HEK293 (cell line): ENCODE results near the gene ABT1.

Experiments used
- CTCF ChIA-PET: fragments of 350-600 bp; formaldehyde crosslinking; extraction: SDS; loops from one replicate; lab custom pipeline; 2021; ENCODE audit warnings: antibody characterized with exemption; lab: Yijun Ruan, JAX
- POLR2A ChIA-PET: fragments of 300-600 bp; formaldehyde crosslinking; extraction: SDS; loops from one replicate; lab custom pipeline; 2020; ENCODE audit warnings: antibody characterized with exemption, inconsistent platforms; lab: Yijun Ruan, JAX
- H3K27ac ChIP-seq: fragments of 200-500 bp; sonication (Bioruptor generic); 2 replicates; pipeline ENCODE4 v1.5.1; 2014; ENCODE audit warnings: low read depth, low read length, control low read depth, inconsistent platforms; ENCODE audit errors: extremely low read depth
- H3K36me3 ChIP-seq, 2 experiments: fragments of 200-500 bp in 1 of 2; sonication (Bioruptor generic) in 1 of 2; 1 replicate in 1 of 2; 2 replicates in 1 of 2; pipeline ENCODE4 v1.5.1; 2014 to 2017; ENCODE audit warnings: inconsistent platforms in 2 of 2, low read length in 2 of 2; ENCODE audit not compliant: control insufficient read depth in 2 of 2, insufficient read depth in 1 of 2
- H3K4me1 ChIP-seq: fragments of 200-500 bp; sonication (Bioruptor generic); 2 replicates; pipeline ENCODE4 v1.5.1; 2014; ENCODE audit warnings: mild to moderate bottlenecking, low read length, inconsistent platforms; ENCODE audit not compliant: control insufficient read depth, insufficient read depth
- H3K4me3 ChIP-seq: 2 replicates; pipeline ENCODE4 v1.5.1; 2011; ENCODE audit warnings: low read depth, mild to moderate bottlenecking, control low read depth, low read length, moderate library complexity
- H3K9me3 ChIP-seq: fragments of 200-500 bp; sonication (Bioruptor generic); 2 replicates; pipeline ENCODE4 v1.5.1; 2014; ENCODE audit warnings: low read depth, low read length, inconsistent platforms; ENCODE audit not compliant: control insufficient read depth, insufficient read depth
- EGR2 ChIP-seq: fragments of 450-650 bp; formaldehyde crosslinking; IDR thresholded peaks from 2 replicates; pipeline ENCODE4 v1.5.1; 2016; ENCODE audit warnings: low read depth, missing biosample characterization, missing genetic modification characterization
- GFI1B ChIP-seq: fragments of 450-650 bp; formaldehyde crosslinking; IDR thresholded peaks from 2 replicates; pipeline ENCODE4 v1.5.1; 2016; ENCODE audit warnings: missing biosample characterization, missing genetic modification characterization
- HOXD13 ChIP-seq: sonication (generic); formaldehyde crosslinking; IDR thresholded peaks from 2 replicates; pipeline ENCODE4 v1.8.0; 2022; ENCODE audit warnings: missing genetic modification reagents, borderline replicate concordance
- PATZ1 ChIP-seq: fragments of 450-650 bp; formaldehyde crosslinking; IDR thresholded peaks from 2 replicates; pipeline ENCODE4 v1.5.1; 2016; ENCODE audit warnings: missing biosample characterization, missing genetic modification characterization
- TSHZ1 ChIP-seq: fragments of 450-650 bp; formaldehyde crosslinking; IDR thresholded peaks from 2 replicates; pipeline ENCODE4 v1.5.1; 2016; ENCODE audit warnings: missing biosample characterization, missing genetic modification characterization, borderline replicate concordance
- YY1 ChIP-seq: fragments of 450-650 bp; formaldehyde crosslinking; IDR thresholded peaks from 2 replicates; pipeline ENCODE4 v1.5.1; 2018; ENCODE audit warnings: missing biosample characterization, missing genetic modification characterization
- ZBTB17 ChIP-seq: fragments of 450-650 bp; formaldehyde crosslinking; IDR thresholded peaks from 2 replicates; pipeline ENCODE4 v1.5.1; 2016; ENCODE audit warnings: missing biosample characterization, missing genetic modification characterization
- ZBTB44 ChIP-seq: fragments of 450-650 bp; IDR thresholded peaks from 2 replicates; pipeline ENCODE4 v1.5.1; 2018; ENCODE audit warnings: missing biosample characterization, mild to moderate bottlenecking, missing genetic modification characterization
- ZFP3 ChIP-seq: fragments of 450-650 bp; formaldehyde crosslinking; IDR thresholded peaks from 2 replicates; pipeline ENCODE4 v1.5.1; 2016; ENCODE audit warnings: low read depth, missing biosample characterization, missing genetic modification characterization
- ZNF10 ChIP-seq: fragments of 450-650 bp; formaldehyde crosslinking; IDR thresholded peaks from 2 replicates; pipeline ENCODE4 v1.5.1; 2017; ENCODE audit warnings: missing biosample characterization, missing genetic modification characterization
- ZNF155 ChIP-seq: fragments of 450-650 bp; formaldehyde crosslinking; IDR thresholded peaks from 2 replicates; pipeline ENCODE4 v1.5.1; 2016; ENCODE audit warnings: missing biosample characterization, missing genetic modification characterization
- ZNF16 ChIP-seq: fragments of 450-650 bp; formaldehyde crosslinking; IDR thresholded peaks from 2 replicates; pipeline ENCODE4 v1.5.1; 2016; ENCODE audit warnings: low read depth, missing biosample characterization, missing genetic modification characterization
- ZNF202 ChIP-seq: fragments of 450-650 bp; formaldehyde crosslinking; IDR thresholded peaks from 2 replicates; pipeline ENCODE4 v1.5.1; 2016; ENCODE audit warnings: missing biosample characterization, missing genetic modification characterization, borderline replicate concordance
- ZNF266 ChIP-seq: fragments of 450-650 bp; formaldehyde crosslinking; IDR thresholded peaks from 2 replicates; pipeline ENCODE4 v1.5.1; 2016; ENCODE audit warnings: missing biosample characterization, missing genetic modification characterization, low read depth
- ZNF558 ChIP-seq: fragments of 450-650 bp; formaldehyde crosslinking; IDR thresholded peaks from 2 replicates; pipeline ENCODE4 v1.5.1; 2016; ENCODE audit warnings: missing biosample characterization, missing genetic modification characterization
- ZNF624 ChIP-seq: fragments of 450-650 bp; formaldehyde crosslinking; IDR thresholded peaks from 2 replicates; pipeline ENCODE4 v1.5.1; 2017; ENCODE audit warnings: missing biosample characterization, missing genetic modification characterization
- ZNF660 ChIP-seq: fragments of 450-650 bp; IDR thresholded peaks from 2 replicates; pipeline ENCODE4 v1.5.1; 2018; ENCODE audit warnings: missing biosample characterization, mild to moderate bottlenecking, missing genetic modification characterization
- ZNF747 ChIP-seq: fragments of 450-650 bp; formaldehyde crosslinking; IDR thresholded peaks from 2 replicates; pipeline ENCODE4 v1.5.1; 2016; ENCODE audit warnings: missing biosample characterization, missing genetic modification characterization
- ZNF792 ChIP-seq: fragments of 450-650 bp; formaldehyde crosslinking; IDR thresholded peaks from 2 replicates; pipeline ENCODE4 v1.5.1; 2016; ENCODE audit warnings: missing biosample characterization, missing genetic modification characterization
- ZNF837 ChIP-seq: fragments of 450-650 bp; formaldehyde crosslinking; IDR thresholded peaks from 2 replicates; pipeline ENCODE4 v1.5.1; 2016; ENCODE audit warnings: missing biosample characterization, missing genetic modification characterization
- ZSCAN23 ChIP-seq: fragments of 450-650 bp; formaldehyde crosslinking; IDR thresholded peaks from 2 replicates; pipeline ENCODE4 v1.5.1; 2016; ENCODE audit warnings: missing biosample characterization, missing genetic modification characterization
- ZSCAN4 ChIP-seq: fragments of 450-650 bp; formaldehyde crosslinking; IDR thresholded peaks from 2 replicates; pipeline ENCODE4 v1.5.1; 2017; ENCODE audit warnings: missing biosample characterization, missing genetic modification characterization
- ZSCAN5A ChIP-seq: fragments of 450-650 bp; formaldehyde crosslinking; IDR thresholded peaks from 2 replicates; pipeline ENCODE4 v1.5.1; 2016; ENCODE audit warnings: missing biosample characterization, missing genetic modification characterization

ABT1 gene

GRCh38 chr6:26594131-26594498 is 2.6 kb upstream of the ABT1 start:
- H3K9me3 ChIP-seq: no peaks in the 10 kb centered on the region
- CTCF ChIA-PET: interaction anchor here (0.7 to 6.0 kb wide), 7 partner anchors 9 to 1159 kb away, joined by 3 to 152 read pairs (median 9); a partner anchor contains a TSS
- peaks cover 4% of the 10 kb centered on the region; the same call in 1 of the 2 replicates for H3K4me1 ChIP-seq
- peaks cover under 1 to 13% of the 10 kb centered on the region in 2 experiments; a peak in 1 of 3 replicates for H3K36me3 ChIP-seq
- no peak overlapping the region for H3K27ac ChIP-seq
- POLR2A ChIA-PET: interaction anchor here (0.5 to 2.5 kb wide), 7 partner anchors 17 to 614 kb away, joined by 3 to 25 read pairs (median 5); a partner anchor contains a TSS
- no peak for TF ChIP-seq ZNF624 (tag by site-specific recombination)
- no peak for TF ChIP-seq ZSCAN23 (tag by site-specific recombination)
- no peak for TF ChIP-seq ZNF202
- TF ChIP-seq HOXD13: no peak
- peak overlapping the region; percentile 7 for H3K4me3 ChIP-seq

GRCh38 chr6:26594730-26595632 is 1.8 kb upstream of the ABT1 start:
- ChIA-PET CTCF (interaction anchor here (0.6 to 6.0 kb wide), 41 partner anchors 9 to 1546 kb away, joined by 3 to 152 read pairs (median 4); a partner anchor contains a TSS), POLR2A (interaction anchor here (0.5 to 2.5 kb wide), 20 partner anchors 18 to 614 kb away, joined by 3 to 25 read pairs (median 4); partner anchors contain the start of gene HMGN4)
- Histone ChIP-seq H3K27ac (peak overlapping the region; percentile 48), H3K4me3 (no peak overlapping the region; the same call in 1 of the 2 replicates), H3K4me1 (peaks cover 4% of the 10 kb centered on the region; the same call in 1 of the 2 replicates), H3K9me3 (no peaks in the 10 kb centered on the region), H3K36me3 (peaks cover 4 to 22% of the 10 kb centered on the region in 2 experiments; a peak in 2 of 3 replicates)
- TF ChIP-seq YY1 (tag by site-specific recombination) (0 out of 2 replicates have a peak, but pooled peaks have one; percentile 40), HOXD13 (no peak), ZNF558 (tag by site-specific recombination) (0 out of 2 replicates have a peak, but pooled peaks have one; percentile 28), ZSCAN4 (0 out of 2 replicates have a peak, but pooled peaks have one; percentile 1), ZNF155 (tag by site-specific recombination) (no peak), ZNF747 (no peak), PATZ1 (tag by site-specific recombination) (peak; percentile 38; the same call in 1 of the 2 replicates), GFI1B (tag by site-specific recombination) (no peak), ZNF660 (tag by site-specific recombination) (peak; percentile 97), ZFP3 (no peak), ZNF16 (no peak), ZNF266 (no peak), TSHZ1 (tag by site-specific recombination) (no peak), ZSCAN5A (no peak), ZNF10 (no peak), ZNF837 (tag by site-specific recombination) (no peak), ZNF792 (tag by site-specific recombination) (no peak), ZBTB17 (tag by site-specific recombination) (peak; percentile 69), EGR2 (tag by site-specific recombination) (no peak), ZSCAN23 (tag by site-specific recombination) (no peak), ZBTB44 (no peak; the same call in 1 of the 2 replicates)
